ENCODE data around the gene ACTRT1.

GRCh38 chrX:128019218-128019617 is 33.0 kb downstream of the ACTRT1 start:
- TF ChIP-seq POLR2A (IDR thresholded peaks at IDR 0.05; ENCODE audit: low read length) (no peak), GATA1 (IDR thresholded peaks at IDR 0.05; ENCODE audit: low read depth, low read length) (no peak)

Measured in erythroblast (primary cell).